HepG2 (cell line): Measurements from ENCODE around the gene CASKIN1. TPM values are rescaled to one million over a fixed set of nuclear protein-coding genes. Genes with fewer than 3 reads are reported as not detected.
A peak's percentile ranks its signal among the peaks of the same experiment; 100 is the strongest.

Source experiments
- EP300 ChIP-seq, 3 experiments: sonication (generic) in 1 of 3; formaldehyde crosslinking in 1 of 3; IDR thresholded peaks; 2 replicates each; pipeline versions ENCODE4 v1.5.1 to v1.6.1; 2011 to 2020; ENCODE audit warnings: low read depth in 2 of 3, low read length in 2 of 3, borderline replicate concordance in 1 of 3, improper control_type of control experiment in 1 of 3, mild to moderate bottlenecking in 1 of 3, missing genetic modification reagents in 1 of 3, moderate library complexity in 1 of 3
- HNF4A ChIP-seq: sonication (generic); formaldehyde crosslinking; IDR thresholded peaks from 2 replicates; pipeline ENCODE4 v1.4.0; 2020; ENCODE audit warnings: missing genetic modification reagents
- MTF2 ChIP-seq: sonication (generic); formaldehyde crosslinking; IDR thresholded peaks from 2 replicates; pipeline ENCODE4 v1.5.0; 2020; ENCODE audit warnings: missing genetic modification reagents, borderline replicate concordance
- MYC ChIP-seq: sonication (generic); formaldehyde crosslinking; IDR thresholded peaks from 2 replicates; pipeline ENCODE4 v1.9.0; 2021; ENCODE audit warnings: missing genetic modification reagents, borderline replicate concordance
- NCOR1 ChIP-seq: fragments of 200-600 bp; sonication (generic); IDR thresholded peaks from 2 replicates; pipeline ENCODE4 v1.7.0; 2017; ENCODE audit warnings: antibody characterized with exemption, low read length, borderline replicate concordance
- NR2F2 ChIP-seq: IDR thresholded peaks from 2 replicates; pipeline ENCODE4 v1.6.1; 2012; ENCODE audit warnings: low read depth, inconsistent platforms, borderline replicate concordance
- POLR2AphosphoS5 ChIP-seq: IDR thresholded peaks from 2 replicates; pipeline ENCODE4 v1.6.1; 2012; ENCODE audit warnings: low read depth, low read length
- TAF15 ChIP-seq: fragments of 200-400 bp; formaldehyde crosslinking; IDR thresholded peaks from one replicate; pipeline ENCODE4 v1.6.1; 2018; ENCODE audit warnings: mild to moderate bottlenecking, low read depth, low read length; ENCODE audit not compliant: poor library complexity, severe bottlenecking
- ZNF230 ChIP-seq: sonication (generic); formaldehyde crosslinking; IDR thresholded peaks from 2 replicates; pipeline ENCODE4 v1.4.0; 2020; ENCODE audit warnings: mild to moderate bottlenecking, missing genetic modification reagents
- ZNF264 ChIP-seq: sonication (generic); formaldehyde crosslinking; IDR thresholded peaks from 2 replicates; pipeline ENCODE4 v1.4.0; 2020; ENCODE audit warnings: missing genetic modification reagents
- ZNF773 ChIP-seq: sonication (generic); formaldehyde crosslinking; IDR thresholded peaks from 2 replicates; pipeline ENCODE4 v1.4.0; 2020; ENCODE audit warnings: missing genetic modification reagents, borderline replicate concordance
- polyA plus RNA-seq, 8 experiments: library from polyadenylated mRNA; depleted of rRNA in 3 of 8; stranded (reverse) in 7 of 8; unstranded in 1 of 8; fragments of >200 nt; fragmentation: Illumina TruSeq in 4 of 8; extraction: Trizol in 4 of 8; gene quantifications; 2 replicates each; pipeline versions ENCODE4 v1.2.1 to v1.2.3, GENCODE V29; 2011 to 2016; ENCODE audit warnings: low read depth in 4 of 8, missing spikeins in 1 of 8, mixed read lengths in 1 of 8; ENCODE audit not compliant: insufficient read depth in 1 of 8
- total RNA-seq, 5 experiments: library from RNA; depleted of rRNA; stranded (reverse); fragments of >200 nt; fragmentation: Illumina TruSeq; extraction: Trizol; gene quantifications; 2 replicates each; pipeline ENCODE4 v1.2.3, GENCODE V29; 2016; ENCODE audit warnings: low read depth in 1 of 5
- TF ChIP-seq, protein P1 (sequence below): sonication (generic); formaldehyde crosslinking; IDR thresholded peaks from 2 replicates; pipeline ENCODE4 v1.4.0; 2020; ENCODE audit warnings: missing genetic modification reagents
- TF ChIP-seq, protein P2 (sequence below): sonication (generic); formaldehyde crosslinking; IDR thresholded peaks from 2 replicates; pipeline ENCODE4 v1.4.0; 2020; ENCODE audit warnings: missing genetic modification reagents
- TF ChIP-seq, protein P3 (sequence below): sonication (generic); formaldehyde crosslinking; IDR thresholded peaks from 2 replicates; pipeline ENCODE4 v1.4.0; 2020; ENCODE audit warnings: missing genetic modification reagents
- TF ChIP-seq, protein P4 (sequence below): IDR thresholded peaks from 2 replicates; pipeline ENCODE4 v1.6.1; 2012; ENCODE audit warnings: inconsistent platforms
- TF ChIP-seq, protein P5 (sequence below): sonication (generic); formaldehyde crosslinking; IDR thresholded peaks from 2 replicates; pipeline ENCODE4 v1.5.1; 2020; ENCODE audit warnings: missing genetic modification reagents, mild to moderate bottlenecking, borderline replicate concordance

The CASKIN1 gene
- total and polyA plus RNA-seq, 2 of the 13 experiments (the other 11 are each of a cell fraction or from before 2014, with no cell fraction given) = 1.2 to 2.2 TPM

DNA sequence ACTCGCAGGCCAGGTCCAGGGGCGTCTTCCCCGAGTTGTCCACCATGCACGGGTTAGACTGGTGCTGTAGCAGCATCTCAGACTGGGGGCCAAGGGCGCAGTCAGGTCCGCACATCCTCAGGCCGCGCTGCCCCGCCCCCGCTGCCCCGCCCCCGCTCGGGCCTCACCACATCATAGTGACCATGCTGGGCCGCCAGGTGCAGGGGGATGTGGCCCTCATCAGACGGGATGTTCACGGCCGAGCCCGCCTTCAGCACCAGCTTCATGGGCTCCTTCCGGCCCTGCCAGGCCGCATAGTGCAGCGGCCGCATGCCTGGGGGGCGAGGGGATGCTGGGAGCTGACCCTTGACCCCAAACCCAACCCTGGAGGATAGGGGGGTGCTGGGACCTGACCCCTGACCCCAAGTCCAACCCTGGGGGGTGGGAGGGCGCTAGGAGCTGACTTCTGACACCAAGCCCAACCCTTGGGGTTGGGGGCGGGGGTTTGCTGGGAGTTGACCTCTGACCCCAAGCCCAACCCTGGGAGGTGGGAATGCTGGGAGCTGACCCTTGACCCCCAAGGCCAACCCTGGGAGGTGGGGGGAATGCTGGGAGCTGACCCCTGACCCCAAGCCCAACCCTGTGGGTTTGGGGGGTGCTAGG is 7.0 kb downstream of the CASKIN1 start (continued):
- no peak for TF ChIP-seq ZNF230
- no peak for TF ChIP-seq ZNF264 (CRISPR knock-in tag)
- peak; percentile 40; the same call in 1 of the 2 replicates for TF ChIP-seq NCOR1
- TF ChIP-seq EP300 (IDR thresholded peaks at IDR 0.05; ENCODE audit: low read depth in 2 of 2, low read length in 2 of 2) = peak in 1 of 2 experiments; percentile 2; a peak in 1 of 4 replicates
- TF ChIP-seq EP300 (CRISPR knock-in tag; IDR thresholded peaks at IDR 0.05; ENCODE audit: borderline replicate concordance) = no peak
- no peak for TF ChIP-seq MTF2 (CRISPR knock-in tag)
- TF ChIP-seq POLR2AphosphoS5 = no peak
- no peak; the same call in 1 of the 2 replicates for TF ChIP-seq MYC (CRISPR knock-in tag)
- TF ChIP-seq, protein P1, sequence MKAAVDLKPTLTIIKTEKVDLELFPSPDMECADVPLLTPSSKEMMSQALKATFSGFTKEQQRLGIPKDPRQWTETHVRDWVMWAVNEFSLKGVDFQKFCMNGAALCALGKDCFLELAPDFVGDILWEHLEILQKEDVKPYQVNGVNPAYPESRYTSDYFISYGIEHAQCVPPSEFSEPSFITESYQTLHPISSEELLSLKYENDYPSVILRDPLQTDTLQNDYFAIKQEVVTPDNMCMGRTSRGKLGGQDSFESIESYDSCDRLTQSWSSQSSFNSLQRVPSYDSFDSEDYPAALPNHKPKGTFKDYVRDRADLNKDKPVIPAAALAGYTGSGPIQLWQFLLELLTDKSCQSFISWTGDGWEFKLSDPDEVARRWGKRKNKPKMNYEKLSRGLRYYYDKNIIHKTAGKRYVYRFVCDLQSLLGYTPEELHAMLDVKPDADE (CRISPR knock-in tag) = no peak
- no peak for TF ChIP-seq ZNF773 (CRISPR knock-in tag)
- TF ChIP-seq HNF4A (CRISPR knock-in tag) = peak; percentile 67
- TF ChIP-seq, protein P2, sequence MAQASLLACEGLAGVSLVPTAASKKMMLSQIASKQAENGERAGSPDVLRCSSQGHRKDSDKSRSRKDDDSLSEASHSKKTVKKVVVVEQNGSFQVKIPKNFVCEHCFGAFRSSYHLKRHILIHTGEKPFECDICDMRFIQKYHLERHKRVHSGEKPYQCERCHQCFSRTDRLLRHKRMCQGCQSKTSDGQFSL (CRISPR knock-in tag) = peak; percentile 65; the same call in 1 of the 2 replicates
- TF ChIP-seq TAF15 = no peak
- TF ChIP-seq, protein P3, sequence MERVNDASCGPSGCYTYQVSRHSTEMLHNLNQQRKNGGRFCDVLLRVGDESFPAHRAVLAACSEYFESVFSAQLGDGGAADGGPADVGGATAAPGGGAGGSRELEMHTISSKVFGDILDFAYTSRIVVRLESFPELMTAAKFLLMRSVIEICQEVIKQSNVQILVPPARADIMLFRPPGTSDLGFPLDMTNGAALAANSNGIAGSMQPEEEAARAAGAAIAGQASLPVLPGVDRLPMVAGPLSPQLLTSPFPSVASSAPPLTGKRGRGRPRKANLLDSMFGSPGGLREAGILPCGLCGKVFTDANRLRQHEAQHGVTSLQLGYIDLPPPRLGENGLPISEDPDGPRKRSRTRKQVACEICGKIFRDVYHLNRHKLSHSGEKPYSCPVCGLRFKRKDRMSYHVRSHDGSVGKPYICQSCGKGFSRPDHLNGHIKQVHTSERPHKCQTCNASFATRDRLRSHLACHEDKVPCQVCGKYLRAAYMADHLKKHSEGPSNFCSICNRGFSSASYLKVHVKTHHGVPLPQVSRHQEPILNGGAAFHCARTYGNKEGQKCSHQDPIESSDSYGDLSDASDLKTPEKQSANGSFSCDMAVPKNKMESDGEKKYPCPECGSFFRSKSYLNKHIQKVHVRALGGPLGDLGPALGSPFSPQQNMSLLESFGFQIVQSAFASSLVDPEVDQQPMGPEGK (CRISPR knock-in tag) = peak; percentile 36; the same call in 1 of the 2 replicates
- peak; percentile 82 for TF ChIP-seq NR2F2
- TF ChIP-seq, protein P4, sequence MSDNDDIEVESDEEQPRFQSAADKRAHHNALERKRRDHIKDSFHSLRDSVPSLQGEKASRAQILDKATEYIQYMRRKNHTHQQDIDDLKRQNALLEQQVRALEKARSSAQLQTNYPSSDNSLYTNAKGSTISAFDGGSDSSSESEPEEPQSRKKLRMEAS = 0 out of 2 replicates have a peak, but pooled peaks have one; percentile 47
- TF ChIP-seq, protein P5, sequence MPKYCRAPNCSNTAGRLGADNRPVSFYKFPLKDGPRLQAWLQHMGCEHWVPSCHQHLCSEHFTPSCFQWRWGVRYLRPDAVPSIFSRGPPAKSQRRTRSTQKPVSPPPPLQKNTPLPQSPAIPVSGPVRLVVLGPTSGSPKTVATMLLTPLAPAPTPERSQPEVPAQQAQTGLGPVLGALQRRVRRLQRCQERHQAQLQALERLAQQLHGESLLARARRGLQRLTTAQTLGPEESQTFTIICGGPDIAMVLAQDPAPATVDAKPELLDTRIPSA (CRISPR knock-in tag) = no peak
